ENCODE data around the gene GCN1.
"Not testable (repeated sequence)": the region's sequence is repeated elsewhere in the genome, so short reads cannot be mapped to it uniquely, and the experiment has no call there.

GCN1 gene

GRCh38 chr12:120212301-120212700 is 17.8 kb upstream of the GCN1 start:
- DNase-seq, result no peak

GRCh38 chr12:120211904-120212283 is 17.4 kb upstream of the GCN1 start:
- DNase-seq, result no peak

- DNase-seq, result no peak
Measured at GRCh38 chr12:120211243-120211903, 16.9 kb upstream of the GCN1 start.

GRCh38 chr12:120209851-120210250 is 15.3 kb upstream of the GCN1 start:
- no peak for DNase-seq

GRCh38 chr12:120207227-120207626 is 12.7 kb upstream of the GCN1 start:
- no peak for DNase-seq

- DNase-seq, result not testable (repeated sequence)
Measured at GRCh38 chr12:120206781-120207180, 12.3 kb upstream of the GCN1 start.

- DNase-seq, result no peak
Measured at GRCh38 chr12:120206228-120206627, 11.7 kb upstream of the GCN1 start.

GRCh38 chr12:120204171-120204570 is 9.7 kb upstream of the GCN1 start:
- DNase-seq, result no peak

GRCh38 chr12:120200364-120200800 is 5.9 kb upstream of the GCN1 start:
- no peak for DNase-seq

GRCh38 chr12:120199595-120200306 is 5.2 kb upstream of the GCN1 start:
- peak; percentile 26 for DNase-seq

GRCh38 chr12:120199025-120199424 is 4.5 kb upstream of the GCN1 start:
- DNase-seq, result no peak

- no peak for DNase-seq
Measured at GRCh38 chr12:120197542-120197887, 3.0 kb upstream of the GCN1 start.

- peak; percentile 15 for DNase-seq
Measured at GRCh38 chr12:120196817-120197541, 2.5 kb upstream of the GCN1 start.

GRCh38 chr12:120196363-120196762 is 1.8 kb upstream of the GCN1 start:
- no peak for DNase-seq

- DNase-seq, result no peak
Measured at GRCh38 chr12:120194226-120194533, 335 bp downstream of the GCN1 start.

- not testable (repeated sequence) for DNase-seq
Measured at GRCh38 chr12:120193286-120193685, 1.2 kb downstream of the GCN1 start.

GRCh38 chr12:120190985-120191480 is 3.5 kb downstream of the GCN1 start:
- DNase-seq, result no peak

- no peak for DNase-seq
Measured at GRCh38 chr12:120190386-120190785, 4.1 kb downstream of the GCN1 start.

- no peak for DNase-seq
Measured at GRCh38 chr12:120186654-120187053, 7.9 kb downstream of the GCN1 start.

GRCh38 chr12:120183211-120183631 is 11.3 kb downstream of the GCN1 start:
- no peak for DNase-seq

GRCh38 chr12:120181991-120182631 is 12.4 kb downstream of the GCN1 start:
- no peak for DNase-seq

- no peak for DNase-seq
Measured at GRCh38 chr12:120180975-120181374, 13.5 kb downstream of the GCN1 start.

- no peak for DNase-seq
Measured at GRCh38 chr12:120175537-120175936, 19.0 kb downstream of the GCN1 start.

- DNase-seq, result no peak
Measured at GRCh38 chr12:120175062-120175461, 19.5 kb downstream of the GCN1 start.
